D341Med (cell line): ENCODE results near the gene TOMM40L.

Experiments
- DNase-seq: peaks from one replicate; pipeline ENCODE4 v3.0.0; 2012; ENCODE audit warnings: low spot score

Gene TOMM40L

GRCh38 chr1:161225534-161226319 is at the start of gene TOMM40L:
TOMM40L (plus strand) TSS chr1:161226060; CDS start chr1:161226490, 430 bp downstream.
- peak; percentile 95 for DNase-seq

GRCh38 chr1:161176468-161177111 is 49.3 kb upstream of the TOMM40L start:
- no peak for DNase-seq

GRCh38 chr1:161177112-161177935 is 48.5 kb upstream of the TOMM40L start, which contains the start of gene B4GALT3:
B4GALT3 (minus strand) TSS chr1:161177507; CDS start chr1:161176060, 1,447 bp downstream.
- peak; percentile 100 for DNase-seq

GRCh38 chr1:161177936-161178244 is 48.0 kb upstream of the TOMM40L start:
- DNase-seq, result no peak

GRCh38 chr1:161179698-161180097 is 46.2 kb upstream of the TOMM40L start:
- no peak for DNase-seq

- DNase-seq, result no peak
Observed at GRCh38 chr1:161180639-161181038, 45.2 kb upstream of the TOMM40L start.

- DNase-seq, result no peak
Observed at GRCh38 chr1:161182214-161182613, 43.6 kb upstream of the TOMM40L start.

GRCh38 chr1:161185282-161185682 is 40.6 kb upstream of the TOMM40L start:
- peak; percentile 88 for DNase-seq

GRCh38 chr1:161185732-161186311 is 40.0 kb upstream of the TOMM40L start:
- no peak for DNase-seq

GRCh38 chr1:161187311-161187710 is 38.5 kb upstream of the TOMM40L start:
- no peak for DNase-seq

- no peak for DNase-seq
Observed at GRCh38 chr1:161188381-161188780, 37.5 kb upstream of the TOMM40L start.

- no peak for DNase-seq
Observed at GRCh38 chr1:161189036-161189435, 36.8 kb upstream of the TOMM40L start.

GRCh38 chr1:161190962-161191521 is 34.8 kb upstream of the TOMM40L start:
- DNase-seq, result no peak

- no peak for DNase-seq
Observed at GRCh38 chr1:161191971-161192370, 33.9 kb upstream of the TOMM40L start.

- DNase-seq, result peak; percentile 89
Observed at GRCh38 chr1:161192476-161193465, 33.1 kb upstream of the TOMM40L start.

- no peak for DNase-seq
Observed at GRCh38 chr1:161193561-161194235, 32.2 kb upstream of the TOMM40L start.

- no peak for DNase-seq
Observed at GRCh38 chr1:161195171-161195570, 30.7 kb upstream of the TOMM40L start.

- no peak for DNase-seq
Observed at GRCh38 chr1:161196111-161196510, 29.7 kb upstream of the TOMM40L start.

GRCh38 chr1:161196521-161197451 is 29.1 kb upstream of the TOMM40L start:
- peak; percentile 80 for DNase-seq
